HFFc6 (cell line): ENCODE data around the gene NXPE2. TPM values are rescaled to one million over a fixed set of nuclear protein-coding genes. Genes with fewer than 3 reads are reported as not detected.

ENCODE experiments used
- DNase-seq: peaks from one replicate; pipeline ENCODE4 v3.0.0-alpha.2; 2018
- H3K27ac Mint-ChIP-seq: 2 replicates; pipeline ENCODE4 v1.8.0; 2020; ENCODE audit warnings: mild to moderate bottlenecking, mixed read lengths
- H3K27me3 Mint-ChIP-seq: 2 replicates; pipeline ENCODE4 v1.8.0; 2021; ENCODE audit warnings: mild to moderate bottlenecking, moderate library complexity, mixed read lengths; ENCODE audit not compliant: insufficient read depth
- H3K36me3 Mint-ChIP-seq: 2 replicates; pipeline ENCODE4 v1.8.0; 2021; ENCODE audit warnings: low read depth, mixed read lengths
- H3K4me1 Mint-ChIP-seq: 2 replicates; pipeline ENCODE4 v1.8.0; 2020; ENCODE audit warnings: low read depth, mixed read lengths
- H3K4me3 Mint-ChIP-seq: 2 replicates; pipeline ENCODE4 v1.8.0; 2020; ENCODE audit warnings: mild to moderate bottlenecking, moderate library complexity, mixed read lengths
- H3K9me3 Mint-ChIP-seq: 2 replicates; pipeline ENCODE4 v1.8.0; 2020; ENCODE audit warnings: mild to moderate bottlenecking, mixed read lengths
- total RNA-seq, 6 experiments: library from RNA; stranded (reverse); fragmentation: NEBNext Ultra II Directional; extraction: Animal tissue kit (Norgen Biotek cat#: 25700); gene quantifications; 2 replicates in 1 of 6; 3 replicates in 5 of 6; pipeline ENCODE4 v1.2.3, GENCODE V29; 2021
- TF ChIP-seq, protein P1 (sequence below): fragments of 200-600 bp; sonication (generic); IDR thresholded peaks from 2 replicates; pipeline ENCODE4 v1.5.0; 2021; ENCODE audit warnings: antibody characterized with exemption, mild to moderate bottlenecking

Gene NXPE2
- total RNA-seq, 6 experiments from 2014 or later, result not detected

DNA sequence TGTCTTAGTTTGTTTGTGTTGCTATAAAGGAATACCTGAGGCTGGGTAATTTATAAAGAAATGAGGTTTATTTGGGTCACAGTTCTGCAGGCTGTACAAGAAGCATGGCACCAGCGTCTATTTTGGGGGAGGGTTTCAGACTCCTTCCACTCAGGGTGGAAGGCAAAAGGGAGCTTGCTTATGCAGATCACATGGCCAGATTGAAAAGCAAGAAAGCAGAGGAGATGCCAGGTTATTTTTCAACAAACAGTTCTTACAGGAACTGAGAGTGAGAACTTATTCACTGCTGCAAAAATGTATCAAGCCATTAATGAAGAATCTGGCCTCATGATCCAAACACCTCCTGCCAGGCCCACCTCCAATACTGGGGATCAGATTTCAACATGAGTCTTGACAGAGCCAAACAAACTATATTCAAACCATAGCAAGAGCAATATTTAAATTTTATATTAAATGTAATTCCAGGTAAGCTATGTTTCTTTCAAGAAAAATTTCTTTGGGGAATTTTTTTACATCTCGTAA lies 66.9 kb downstream of the NXPE2 start:
- Mint-ChIP-seq H3K4me1 (no peaks in the 10 kb centered on the region), H3K36me3 (no peaks in the 10 kb centered on the region), H3K4me3 (no peak overlapping the region)

DNA sequence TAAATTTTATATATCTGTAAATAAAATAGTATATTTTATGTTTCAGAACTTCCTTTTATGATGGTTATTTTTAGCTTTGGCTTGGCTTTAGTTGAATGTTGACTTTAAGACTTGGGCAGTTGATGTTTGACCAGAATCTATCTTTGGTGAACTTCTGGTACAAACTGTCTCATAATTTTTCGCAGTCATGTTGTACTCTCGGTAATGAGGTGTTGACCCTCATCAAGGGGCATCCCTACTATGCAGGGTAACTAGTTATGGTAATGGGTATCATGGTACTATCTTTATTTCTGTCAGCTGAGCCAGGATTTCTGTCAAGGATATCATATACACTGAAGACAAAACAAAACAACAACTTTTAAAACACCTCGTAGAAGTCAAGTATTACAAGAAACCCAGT lies 67.7 kb downstream of the NXPE2 start:
- no peak for DNase-seq
- H3K4me1 Mint-ChIP-seq, result no peaks in the 10 kb centered on the region
- no peaks in the 10 kb centered on the region; the same call in 1 of the 2 replicates for H3K27me3 Mint-ChIP-seq
- H3K9me3 Mint-ChIP-seq, result peaks cover 11% of the 10 kb centered on the region
- no peaks in the 10 kb centered on the region for H3K36me3 Mint-ChIP-seq
- no peak overlapping the region for H3K27ac Mint-ChIP-seq
- no peak overlapping the region for H3K4me3 Mint-ChIP-seq
- TF ChIP-seq, protein P1, sequence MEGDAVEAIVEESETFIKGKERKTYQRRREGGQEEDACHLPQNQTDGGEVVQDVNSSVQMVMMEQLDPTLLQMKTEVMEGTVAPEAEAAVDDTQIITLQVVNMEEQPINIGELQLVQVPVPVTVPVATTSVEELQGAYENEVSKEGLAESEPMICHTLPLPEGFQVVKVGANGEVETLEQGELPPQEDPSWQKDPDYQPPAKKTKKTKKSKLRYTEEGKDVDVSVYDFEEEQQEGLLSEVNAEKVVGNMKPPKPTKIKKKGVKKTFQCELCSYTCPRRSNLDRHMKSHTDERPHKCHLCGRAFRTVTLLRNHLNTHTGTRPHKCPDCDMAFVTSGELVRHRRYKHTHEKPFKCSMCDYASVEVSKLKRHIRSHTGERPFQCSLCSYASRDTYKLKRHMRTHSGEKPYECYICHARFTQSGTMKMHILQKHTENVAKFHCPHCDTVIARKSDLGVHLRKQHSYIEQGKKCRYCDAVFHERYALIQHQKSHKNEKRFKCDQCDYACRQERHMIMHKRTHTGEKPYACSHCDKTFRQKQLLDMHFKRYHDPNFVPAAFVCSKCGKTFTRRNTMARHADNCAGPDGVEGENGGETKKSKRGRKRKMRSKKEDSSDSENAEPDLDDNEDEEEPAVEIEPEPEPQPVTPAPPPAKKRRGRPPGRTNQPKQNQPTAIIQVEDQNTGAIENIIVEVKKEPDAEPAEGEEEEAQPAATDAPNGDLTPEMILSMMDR, result no peak

More for the DNA sequence above, 66.9 kb downstream of the NXPE2 start:
- no peak for DNase-seq
- Mint-ChIP-seq H3K27ac (no peak overlapping the region), H3K9me3 (peaks cover 9% of the 10 kb centered on the region), H3K27me3 (no peaks in the 10 kb centered on the region; the same call in 1 of the 2 replicates)
- TF ChIP-seq, protein P1, result no peak

Other genes with a start within 250 kb of the NXPE2 start
- gene REXO2, start 239.1 kb upstream of the NXPE2 start, total RNA-seq, result 100 to 1,000 TPM; 245 to 272 (median 255) TPM
- gene NXPE1, start 118.6 kb upstream of the NXPE2 start, total RNA-seq, result not detected
- not detected for gene NXPE4, start 82.7 kb upstream of the NXPE2 start, total RNA-seq